ENCODE data around the gene SS18L1. TPM values are rescaled to one million over a fixed set of nuclear protein-coding genes. Genes with fewer than 3 reads are reported as not detected.

Gene SS18L1
- total and polyA plus RNA-seq, 2 experiments from 2014 or later = 6.5 to 32.6 TPM

- ATAC-seq (no peak), DNase-seq (ENCODE audit: low spot score) (no peak)
- Mint-ChIP-seq H3K27ac (no peak overlapping the region), H3K36me3 (ENCODE audit: low read depth) (peaks cover 96% of the 10 kb centered on the region), H3K9me3 (no peaks in the 10 kb centered on the region; the same call in 2 of the 3 replicates), H3K4me1 (peaks cover 2% of the 10 kb centered on the region; the same call in 1 of the 3 replicates), H3K27me3 (ENCODE audit: insufficient read depth, low read depth, poor library complexity) (peaks cover 14% of the 10 kb centered on the region), H3K4me3 (no peak overlapping the region)
- H3K9me2 ChIP-seq (ENCODE audit: insufficient read depth) = no peaks in the 10 kb centered on the region
- H3F3A ChIP-seq (replicated peaks; ENCODE audit: low read depth) = peaks cover 29% of the 10 kb centered on the region
- no peak overlapping the region for H2AFZ ChIP-seq
- no peaks in the 10 kb centered on the region for H3K4me1 ChIP-seq (ENCODE audit: insufficient read depth)
- no peaks in the 10 kb centered on the region for H3K27me3 ChIP-seq (ENCODE audit: insufficient read depth)
- no peak overlapping the region for H3K4me2 ChIP-seq
- H4K20me1 ChIP-seq (replicated peaks; ENCODE audit: insufficient read depth) = peaks cover 39% of the 10 kb centered on the region
- H3K36me3 ChIP-seq (ENCODE audit: insufficient read depth) = peaks cover 54% of the 10 kb centered on the region
- no peak overlapping the region for H3K4me3 ChIP-seq
- peaks cover 20% of the 10 kb centered on the region; the same call in 1 of the 2 replicates for H3K79me2 ChIP-seq (replicated peaks; ENCODE audit: insufficient read depth)
- H3K27ac ChIP-seq (ENCODE audit: low read depth) = no peak overlapping the region
- TF ChIP-seq ETS1 (IDR thresholded peaks at IDR 0.05) = no peak
- no peak for TF ChIP-seq STAT1 (IDR thresholded peaks at IDR 0.05; ENCODE audit: unreplicated experiment)
- TF ChIP-seq POLR2AphosphoS5 (IDR thresholded peaks at IDR 0.05; ENCODE audit: low read depth) = peak; percentile 30; the same call in 1 of the 2 replicates
- TF ChIP-seq, protein P1, sequence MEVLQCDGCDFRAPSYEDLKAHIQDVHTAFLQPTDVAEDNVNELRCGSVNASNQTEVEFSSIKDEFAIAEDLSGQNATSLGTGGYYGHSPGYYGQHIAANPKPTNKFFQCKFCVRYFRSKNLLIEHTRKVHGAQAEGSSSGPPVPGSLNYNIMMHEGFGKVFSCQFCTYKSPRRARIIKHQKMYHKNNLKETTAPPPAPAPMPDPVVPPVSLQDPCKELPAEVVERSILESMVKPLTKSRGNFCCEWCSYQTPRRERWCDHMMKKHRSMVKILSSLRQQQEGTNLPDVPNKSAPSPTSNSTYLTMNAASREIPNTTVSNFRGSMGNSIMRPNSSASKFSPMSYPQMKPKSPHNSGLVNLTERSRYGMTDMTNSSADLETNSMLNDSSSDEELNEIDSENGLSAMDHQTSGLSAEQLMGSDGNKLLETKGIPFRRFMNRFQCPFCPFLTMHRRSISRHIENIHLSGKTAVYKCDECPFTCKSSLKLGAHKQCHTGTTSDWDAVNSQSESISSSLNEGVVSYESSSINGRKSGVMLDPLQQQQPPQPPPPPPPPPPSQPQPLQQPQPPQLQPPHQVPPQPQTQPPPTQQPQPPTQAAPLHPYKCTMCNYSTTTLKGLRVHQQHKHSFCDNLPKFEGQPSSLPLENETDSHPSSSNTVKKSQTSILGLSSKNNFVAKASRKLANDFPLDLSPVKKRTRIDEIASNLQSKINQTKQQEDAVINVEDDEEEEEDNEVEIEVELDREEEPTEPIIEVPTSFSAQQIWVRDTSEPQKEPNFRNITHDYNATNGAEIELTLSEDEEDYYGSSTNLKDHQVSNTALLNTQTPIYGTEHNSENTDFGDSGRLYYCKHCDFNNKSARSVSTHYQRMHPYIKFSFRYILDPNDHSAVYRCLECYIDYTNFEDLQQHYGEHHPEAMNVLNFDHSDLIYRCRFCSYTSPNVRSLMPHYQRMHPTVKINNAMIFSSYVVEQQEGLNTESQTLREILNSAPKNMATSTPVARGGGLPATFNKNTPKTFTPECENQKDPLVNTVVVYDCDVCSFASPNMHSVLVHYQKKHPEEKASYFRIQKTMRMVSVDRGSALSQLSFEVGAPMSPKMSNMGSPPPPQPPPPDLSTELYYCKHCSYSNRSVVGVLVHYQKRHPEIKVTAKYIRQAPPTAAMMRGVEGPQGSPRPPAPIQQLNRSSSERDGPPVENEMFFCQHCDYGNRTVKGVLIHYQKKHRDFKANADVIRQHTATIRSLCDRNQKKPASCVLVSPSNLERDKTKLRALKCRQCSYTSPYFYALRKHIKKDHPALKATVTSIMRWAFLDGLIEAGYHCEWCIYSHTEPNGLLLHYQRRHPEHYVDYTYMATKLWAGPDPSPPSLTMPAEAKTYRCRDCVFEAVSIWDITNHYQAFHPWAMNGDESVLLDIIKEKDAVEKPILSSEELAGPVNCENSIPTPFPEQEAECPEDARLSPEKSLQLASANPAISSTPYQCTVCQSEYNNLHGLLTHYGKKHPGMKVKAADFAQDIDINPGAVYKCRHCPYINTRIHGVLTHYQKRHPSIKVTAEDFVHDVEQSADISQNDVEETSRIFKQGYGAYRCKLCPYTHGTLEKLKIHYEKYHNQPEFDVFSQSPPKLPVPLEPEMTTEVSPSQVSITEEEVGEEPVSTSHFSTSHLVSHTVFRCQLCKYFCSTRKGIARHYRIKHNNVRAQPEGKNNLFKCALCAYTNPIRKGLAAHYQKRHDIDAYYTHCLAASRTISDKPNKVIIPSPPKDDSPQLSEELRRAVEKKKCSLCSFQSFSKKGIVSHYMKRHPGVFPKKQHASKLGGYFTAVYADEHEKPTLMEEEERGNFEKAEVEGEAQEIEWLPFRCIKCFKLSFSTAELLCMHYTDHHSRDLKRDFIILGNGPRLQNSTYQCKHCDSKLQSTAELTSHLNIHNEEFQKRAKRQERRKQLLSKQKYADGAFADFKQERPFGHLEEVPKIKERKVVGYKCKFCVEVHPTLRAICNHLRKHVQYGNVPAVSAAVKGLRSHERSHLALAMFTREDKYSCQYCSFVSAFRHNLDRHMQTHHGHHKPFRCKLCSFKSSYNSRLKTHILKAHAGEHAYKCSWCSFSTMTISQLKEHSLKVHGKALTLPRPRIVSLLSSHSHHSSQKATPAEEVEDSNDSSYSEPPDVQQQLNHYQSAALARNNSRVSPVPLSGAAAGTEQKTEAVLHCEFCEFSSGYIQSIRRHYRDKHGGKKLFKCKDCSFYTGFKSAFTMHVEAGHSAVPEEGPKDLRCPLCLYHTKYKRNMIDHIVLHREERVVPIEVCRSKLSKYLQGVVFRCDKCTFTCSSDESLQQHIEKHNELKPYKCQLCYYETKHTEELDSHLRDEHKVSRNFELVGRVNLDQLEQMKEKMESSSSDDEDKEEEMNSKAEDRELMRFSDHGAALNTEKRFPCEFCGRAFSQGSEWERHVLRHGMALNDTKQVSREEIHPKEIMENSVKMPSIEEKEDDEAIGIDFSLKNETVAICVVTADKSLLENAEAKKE (CRISPR knock-in tag; IDR thresholded peaks at IDR 0.05) = no peak
- TF ChIP-seq JUNB (IDR thresholded peaks at IDR 0.05; ENCODE audit: unreplicated experiment) = no peak
These were observed 8.8 kb upstream of the SS18L1 start for GRCh38 chr20:62134735-62135231.
